Central memory CD4-positive, alpha-beta T cell (primary cell): ENCODE data around the gene ZFY.
"Not testable (repeated sequence)": the region's sequence is repeated elsewhere in the genome, so short reads cannot be mapped to it uniquely, and the experiment has no call there.

Experiments used
- DNase-seq: peaks from one replicate; pipeline ENCODE4 v3.0.0; 2022

Gene ZFY

GRCh38 chrY:2973110-2973751 is 38.0 kb downstream of the ZFY start:
- DNase-seq = no peak

DNA sequence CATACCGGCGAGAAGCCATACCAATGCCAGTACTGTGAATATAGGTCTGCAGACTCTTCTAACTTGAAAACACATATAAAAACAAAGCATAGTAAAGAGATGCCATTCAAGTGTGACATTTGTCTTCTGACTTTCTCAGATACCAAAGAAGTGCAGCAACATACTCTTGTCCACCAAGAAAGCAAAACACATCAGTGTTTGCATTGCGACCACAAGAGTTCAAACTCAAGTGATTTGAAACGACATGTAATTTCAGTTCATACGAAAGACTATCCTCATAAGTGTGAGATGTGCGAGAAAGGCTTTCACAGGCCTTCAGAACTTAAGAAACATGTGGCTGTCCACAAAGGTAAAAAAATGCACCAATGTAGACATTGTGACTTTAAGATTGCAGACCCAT is 44.1 kb downstream of the ZFY start:
- DNase-seq = no peak

GRCh38 chrY:2984491-2984890 is 49.3 kb downstream of the ZFY start:
- DNase-seq = no peak

- not testable (repeated sequence) for DNase-seq
Measured at GRCh38 chrY:2987178-2987577, 52.0 kb downstream of the ZFY start.

GRCh38 chrY:2997369-2997768 is 62.2 kb downstream of the ZFY start:
- not testable (repeated sequence) for DNase-seq

- DNase-seq = no peak
Measured at GRCh38 chrY:3002190-3002589, 67.0 kb downstream of the ZFY start.

GRCh38 chrY:3002680-3003515 is 67.7 kb downstream of the ZFY start:
- no peak for DNase-seq

DNA sequence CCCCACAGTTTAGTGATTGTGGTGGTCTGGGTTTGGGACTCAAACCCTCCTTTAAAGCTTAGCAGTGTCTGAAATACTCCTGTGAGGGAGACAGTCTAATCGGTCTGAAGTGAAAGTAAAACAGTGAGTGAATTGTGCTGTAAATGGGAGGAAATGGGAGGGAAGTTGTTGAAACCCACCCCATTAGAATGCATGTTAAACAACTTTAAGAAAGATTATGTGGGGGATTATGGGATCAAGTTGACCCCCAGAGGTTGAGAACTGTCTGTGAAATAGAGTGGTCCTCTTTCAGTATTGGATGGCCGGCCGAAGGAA is 68.3 kb downstream of the ZFY start:
- DNase-seq = no peak

DNA sequence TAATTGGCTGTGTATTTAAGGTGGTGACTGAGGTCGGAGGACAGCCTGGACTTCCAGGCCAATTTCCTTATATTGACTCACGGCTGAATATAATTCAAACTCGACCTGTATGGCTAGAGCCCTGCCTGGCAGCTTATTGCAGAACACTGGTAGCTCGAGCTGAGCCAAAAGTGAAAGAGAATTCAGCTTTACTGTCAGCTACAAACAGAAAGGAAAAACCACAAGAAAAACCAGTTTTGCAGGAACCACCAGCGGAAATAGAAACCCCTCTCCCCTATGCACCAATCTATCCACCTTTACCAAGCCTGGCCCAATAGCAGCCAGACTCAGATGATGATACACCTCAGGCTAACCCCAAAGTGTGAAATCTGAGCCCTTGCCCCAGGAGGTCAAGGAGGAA is 68.7 kb downstream of the ZFY start:
- no peak for DNase-seq

DNA sequence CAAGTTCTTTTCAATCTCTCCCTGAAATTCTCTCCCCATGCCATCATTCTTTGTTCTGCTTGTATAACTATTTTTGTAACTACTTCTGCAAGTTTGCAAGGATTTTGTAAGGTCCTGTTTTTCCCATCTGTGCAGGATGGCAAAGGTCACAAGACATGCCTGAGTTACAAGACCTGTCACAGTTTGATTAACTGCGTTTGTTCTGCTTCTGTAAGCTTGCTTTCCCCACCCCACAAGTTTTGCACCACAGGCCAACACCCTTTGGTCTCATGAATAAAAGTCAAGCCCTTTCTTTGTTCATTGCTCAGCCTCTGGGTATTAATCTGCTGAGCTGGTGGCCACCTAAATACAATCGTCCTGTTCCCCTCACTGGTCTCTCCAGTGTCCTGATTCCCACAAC is 70.8 kb downstream of the ZFY start:
- DNase-seq = not testable (repeated sequence)

DNA sequence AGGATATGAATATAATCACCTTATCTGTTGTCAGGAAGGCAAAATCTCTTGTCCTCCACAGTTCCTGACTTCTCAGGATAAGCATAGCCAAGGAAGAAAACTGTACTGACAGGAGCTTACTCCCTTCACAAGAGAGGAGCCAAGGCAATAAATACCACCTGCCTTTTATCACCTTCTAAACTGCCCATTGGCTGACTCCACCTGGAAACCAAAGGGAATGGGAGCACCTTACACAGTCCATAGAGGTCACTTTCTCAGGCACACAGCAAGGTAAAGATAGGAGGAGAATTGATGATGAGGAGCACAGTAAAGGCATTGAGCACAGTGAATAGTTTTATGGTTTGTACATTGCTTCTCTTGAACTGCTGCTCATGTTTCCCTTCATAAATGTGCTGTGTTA is 72.8 kb downstream of the ZFY start:
- DNase-seq = no peak

GRCh38 chrY:3012226-3012625 is 77.0 kb downstream of the ZFY start:
- no peak for DNase-seq

GRCh38 chrY:3016594-3016993 is 81.4 kb downstream of the ZFY start:
- DNase-seq = no peak

- DNase-seq = no peak
Measured at GRCh38 chrY:3018546-3018945, 83.4 kb downstream of the ZFY start.

- DNase-seq = no peak
Measured at GRCh38 chrY:3019584-3019983, 84.4 kb downstream of the ZFY start.

GRCh38 chrY:3021176-3021575 is 86.0 kb downstream of the ZFY start:
- DNase-seq = no peak

DNA sequence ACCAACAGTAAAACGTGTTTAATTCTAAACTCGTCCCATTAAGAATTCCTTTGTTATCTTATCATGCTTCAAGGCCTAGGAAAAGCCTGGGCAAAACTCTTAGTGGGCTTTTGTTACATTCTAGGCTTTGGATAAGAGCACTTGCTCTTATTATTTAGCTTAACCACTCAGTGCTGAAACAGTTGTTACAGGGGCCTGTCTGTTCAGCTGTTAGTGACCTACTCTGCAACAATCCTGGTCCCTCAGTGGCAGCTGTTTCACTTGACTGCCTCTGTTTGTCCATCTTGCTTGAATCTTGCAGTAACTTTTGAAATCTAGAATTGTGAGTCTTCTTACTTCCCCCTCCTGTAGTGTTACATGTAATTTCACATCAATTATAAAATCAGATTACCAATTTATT is 88.4 kb downstream of the ZFY start:
- DNase-seq = no peak

DNA sequence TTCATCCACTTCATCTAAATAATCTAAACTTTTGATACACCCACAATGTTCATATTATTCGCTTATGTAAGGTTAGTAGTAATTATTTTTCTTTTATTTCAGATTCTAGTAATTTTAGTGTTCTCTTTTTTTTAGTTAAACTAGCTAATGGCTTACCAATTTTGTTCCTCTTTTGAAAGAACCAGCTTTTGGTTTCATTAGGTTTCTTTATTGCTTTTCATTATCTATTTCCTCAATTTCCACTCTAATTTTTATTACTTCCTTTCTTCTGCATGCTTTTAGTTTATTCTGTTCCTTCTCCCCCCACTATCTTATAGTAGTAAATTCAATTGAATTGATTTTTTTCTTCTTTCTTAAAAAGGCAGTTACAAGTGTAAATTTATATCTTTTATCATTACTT is 90.2 kb downstream of the ZFY start:
- no peak for DNase-seq
